GM23248 (cell line): ENCODE results near the gene TANGO6.

Experiments used
- EZH2 ChIP-seq: fragments of 200-600 bp; sonication (generic); IDR thresholded peaks from 2 replicates; pipeline ENCODE4 v1.6.1; 2018; ENCODE audit warnings: antibody characterized with exemption, mild to moderate bottlenecking; ENCODE audit not compliant: insufficient read depth, poor library complexity, severe bottlenecking
- EZH2phosphoT487 ChIP-seq: fragments of 200-600 bp; sonication (generic); IDR thresholded peaks from 2 replicates; pipeline ENCODE4 v1.6.1; 2018; ENCODE audit warnings: antibody characterized with exemption, moderate library complexity, mild to moderate bottlenecking, low read depth; ENCODE audit not compliant: insufficient read depth

DNA sequence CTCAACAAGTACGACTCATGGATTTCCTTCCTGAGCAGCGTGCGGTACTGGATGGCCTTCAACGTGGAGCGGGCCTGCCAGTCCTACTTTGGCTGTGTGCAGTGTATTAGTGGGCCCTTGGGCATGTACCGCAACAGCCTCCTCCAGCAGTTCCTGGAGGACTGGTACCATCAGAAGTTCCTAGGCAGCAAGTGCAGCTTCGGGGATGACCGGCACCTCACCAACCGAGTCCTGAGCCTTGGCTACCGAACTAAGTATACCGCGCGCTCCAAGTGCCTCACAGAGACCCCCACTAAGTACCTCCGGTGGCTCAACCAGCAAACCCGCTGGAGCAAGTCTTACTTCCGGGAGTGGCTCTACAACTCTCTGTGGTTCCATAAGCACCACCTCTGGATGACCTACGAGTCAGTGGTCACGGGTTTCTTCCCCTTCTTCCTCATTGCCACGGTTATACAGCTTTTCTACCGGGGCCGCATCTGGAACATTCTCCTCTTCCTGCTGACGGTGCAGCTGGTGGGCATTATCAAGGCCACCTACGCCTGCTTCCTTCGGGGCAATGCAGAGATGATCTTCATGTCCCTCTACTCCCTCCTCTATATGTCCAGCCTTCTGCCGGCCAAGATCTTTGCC lies 271.1 kb downstream of the TANGO6 start:
- TF ChIP-seq EZH2 = no peak
- no peak for TF ChIP-seq EZH2phosphoT487
